Muscle of leg (tissue), 11 donors: ENCODE results near the gene EFCAB11. TPM values are rescaled to one million over a fixed set of nuclear protein-coding genes. Genes with fewer than 3 reads are reported as not detected.

Source experiments
- DNase-seq: peaks from one replicate; pipeline ENCODE4 v3.0.0; 2013
- H3K27ac ChIP-seq: one replicate; pipeline ENCODE4 v1.5.1; 2013; ENCODE audit warnings: mild to moderate bottlenecking, low read length, control low read depth
- H3K27me3 ChIP-seq: one replicate; pipeline ENCODE4 v1.6.1; 2013; ENCODE audit warnings: low read length; ENCODE audit not compliant: control insufficient read depth, insufficient read depth
- H3K36me3 ChIP-seq: one replicate; pipeline ENCODE4 v1.6.1; 2013; ENCODE audit warnings: low read length; ENCODE audit not compliant: control insufficient read depth, insufficient read depth
- H3K4me1 ChIP-seq: one replicate; pipeline ENCODE4 v1.6.1; 2013; ENCODE audit warnings: low read length; ENCODE audit not compliant: control insufficient read depth, insufficient read depth
- H3K4me3 ChIP-seq: one replicate; pipeline ENCODE4 v1.5.1; 2013; ENCODE audit warnings: low read length, control low read depth
- H3K9me3 ChIP-seq: replicated peaks from 2 replicates; pipeline ENCODE4 v1.6.1; 2013; ENCODE audit warnings: low read depth, low read length; ENCODE audit not compliant: control insufficient read depth
- WGBS: methylation state at CpG from one replicate; pipeline ENCODE4 v1.1.5; 2013; ENCODE audit warnings: missing lambda C conversion rate; ENCODE audit not compliant: insufficient coverage; 5-methylcytosine and 5-hydroxymethylcytosine counted together
- polyA plus RNA-seq, 8 donors: library from polyadenylated mRNA; unstranded; fragments of 120-200 nt; gene quantifications; one replicate each; pipeline versions ENCODE4 v1.2.1 to v1.2.3, GENCODE V29; 2013; ENCODE audit warnings: inconsistent platforms in 1 of 8, low replicate concordance in 1 of 8; ENCODE audit not compliant: insufficient read length in 8 of 8, insufficient read depth in 1 of 8
- total RNA-seq: library from RNA; stranded (reverse); fragments of 120-200 nt; gene quantifications from one replicate; pipeline ENCODE4 v1.2.4, GENCODE V29; 2013

EFCAB11 gene
- total and polyA plus RNA-seq, 9 donors, result 5.5 to 8.6 (median 6.5) TPM

- Histone ChIP-seq H3K27ac (no peak overlapping the region), H3K36me3 (peaks cover 41% of the 10 kb centered on the region), H3K9me3 (no peaks in the 10 kb centered on the region), H3K27me3 (no peaks in the 10 kb centered on the region), H3K4me1 (peaks cover 3% of the 10 kb centered on the region), H3K4me3 (no peak overlapping the region)
- no peak for DNase-seq
Measured at GRCh38 chr14:89987161-89987475, 32.6 kb upstream of the EFCAB11 start.

- H3K27me3 ChIP-seq, result no peaks in the 10 kb centered on the region
- no peaks in the 10 kb centered on the region for H3K9me3 ChIP-seq
- no peak for DNase-seq
- no CpG with 5 or more reads among the region's 5 CpGs for WGBS
- peaks cover 45% of the 10 kb centered on the region for H3K36me3 ChIP-seq
- H3K4me3 ChIP-seq, result no peak overlapping the region
- no peak overlapping the region for H3K27ac ChIP-seq
- peaks cover 3% of the 10 kb centered on the region for H3K4me1 ChIP-seq
Measured at GRCh38 chr14:89986462-89987160, 32.1 kb upstream of the EFCAB11 start.

- Histone ChIP-seq H3K4me3 (no peak overlapping the region), H3K27ac (no peak overlapping the region), H3K36me3 (peaks cover 53% of the 10 kb centered on the region), H3K4me1 (peaks cover 3% of the 10 kb centered on the region), H3K27me3 (no peaks in the 10 kb centered on the region), H3K9me3 (no peaks in the 10 kb centered on the region)
- WGBS, result 100% methylated on average over 2 of the region's 2 CpGs
- DNase-seq, result no peak
Measured at GRCh38 chr14:89983375-89983774, 28.8 kb upstream of the EFCAB11 start.

- no CpG with 5 or more reads among the region's 4 CpGs for WGBS
- H3K27ac ChIP-seq, result no peak overlapping the region
- no peak overlapping the region for H3K4me3 ChIP-seq
- no peaks in the 10 kb centered on the region for H3K9me3 ChIP-seq
- DNase-seq, result no peak
- H3K36me3 ChIP-seq, result peaks cover 55% of the 10 kb centered on the region
- H3K27me3 ChIP-seq, result no peaks in the 10 kb centered on the region
- H3K4me1 ChIP-seq, result peaks cover 3% of the 10 kb centered on the region
Measured at GRCh38 chr14:89978656-89979055, 24.1 kb upstream of the EFCAB11 start.

DNA sequence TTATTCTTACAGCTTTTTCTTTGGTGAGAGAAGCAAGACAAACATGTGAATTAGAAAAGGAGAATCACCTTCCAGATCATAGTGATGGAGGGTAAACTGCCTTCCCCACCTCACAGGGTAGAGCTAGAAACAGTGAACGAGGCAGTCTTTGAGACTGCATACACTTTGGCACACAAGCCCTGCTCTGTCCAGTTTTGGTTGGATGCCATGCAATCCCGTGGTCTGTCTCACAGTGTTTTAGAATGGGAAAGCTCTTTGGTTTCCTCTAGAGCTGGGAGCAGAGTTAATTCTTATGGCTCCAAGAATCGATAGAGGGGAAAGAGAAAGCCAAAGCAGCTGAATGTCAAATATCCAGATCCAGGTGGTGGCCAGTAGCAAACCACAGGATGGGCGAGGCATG is 23.1 kb upstream of the EFCAB11 start:
- Histone ChIP-seq H3K4me3 (no peak overlapping the region), H3K36me3 (peaks cover 54% of the 10 kb centered on the region), H3K4me1 (peaks cover 3% of the 10 kb centered on the region), H3K9me3 (no peaks in the 10 kb centered on the region), H3K27me3 (no peaks in the 10 kb centered on the region), H3K27ac (no peak overlapping the region)
- 90% methylated on average over 2 of the region's 4 CpGs for WGBS
- DNase-seq, result no peak

- 64% methylated on average over 5 of the region's 7 CpGs for WGBS
- H3K36me3 ChIP-seq, result peaks cover 53% of the 10 kb centered on the region
- H3K9me3 ChIP-seq, result no peaks in the 10 kb centered on the region
- no peaks in the 10 kb centered on the region for H3K27me3 ChIP-seq
- H3K4me1 ChIP-seq, result no peaks in the 10 kb centered on the region
- H3K4me3 ChIP-seq, result no peak overlapping the region
- DNase-seq, result peak; percentile 76
- no peak overlapping the region for H3K27ac ChIP-seq
Measured at GRCh38 chr14:89973234-89973823, 18.8 kb upstream of the EFCAB11 start.

DNA sequence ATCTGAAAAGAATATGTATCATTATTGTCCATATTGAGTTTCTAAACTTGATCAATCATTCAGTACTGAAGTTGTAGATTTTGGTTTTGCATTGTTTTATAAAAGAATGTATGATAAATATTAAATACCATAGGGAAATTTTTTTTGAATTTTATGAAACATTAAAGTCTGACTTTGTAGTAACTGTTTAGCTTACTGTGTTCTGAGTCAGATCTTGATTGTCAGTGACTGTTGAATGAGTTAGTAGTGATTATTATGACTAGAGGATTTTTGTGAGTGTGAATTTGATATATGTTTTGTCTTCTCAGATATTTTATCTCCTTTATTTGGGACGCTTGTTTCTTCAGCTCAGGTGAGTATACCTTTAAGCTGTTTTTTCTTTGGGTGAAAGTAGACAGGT is 11.3 kb upstream of the EFCAB11 start:
- Histone ChIP-seq H3K36me3 (peaks cover 58% of the 10 kb centered on the region), H3K4me3 (no peak overlapping the region), H3K4me1 (no peaks in the 10 kb centered on the region), H3K9me3 (no peaks in the 10 kb centered on the region), H3K27me3 (no peaks in the 10 kb centered on the region), H3K27ac (no peak overlapping the region)
- WGBS, result no CpG with 5 or more reads among the region's 1 CpG
- DNase-seq, result no peak

GRCh38 chr14:89963288-89963978 is 8.9 kb upstream of the EFCAB11 start:
- Histone ChIP-seq H3K4me3 (no peak overlapping the region), H3K4me1 (no peaks in the 10 kb centered on the region), H3K36me3 (peaks cover 56% of the 10 kb centered on the region), H3K27me3 (no peaks in the 10 kb centered on the region), H3K27ac (no peak overlapping the region), H3K9me3 (no peaks in the 10 kb centered on the region)
- 89% methylated on average over 7 of the region's 10 CpGs for WGBS
- no peak for DNase-seq

DNA sequence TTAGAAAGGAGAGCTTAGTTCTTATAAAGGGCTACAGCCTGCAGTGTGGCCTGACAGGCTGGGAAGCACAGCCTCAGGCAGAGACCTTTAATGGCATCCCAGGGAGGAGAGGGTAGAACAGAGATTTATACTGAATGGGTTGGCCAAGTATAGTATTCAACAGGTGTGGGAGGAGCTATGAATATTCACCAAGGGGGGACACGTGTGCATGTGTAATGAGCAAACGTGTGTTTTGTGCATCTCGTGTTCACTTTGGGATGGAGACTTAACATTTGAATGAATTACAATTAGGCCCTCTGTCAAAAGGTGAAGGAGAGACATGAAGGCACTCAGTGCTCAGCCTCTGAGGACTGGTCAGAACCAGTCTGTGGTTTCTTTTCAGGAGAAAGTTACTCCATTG is 6.4 kb upstream of the EFCAB11 start:
- WGBS, result 83% methylated on average over 3 of the region's 3 CpGs
- no peak overlapping the region for H3K27ac ChIP-seq
- no peak for DNase-seq
- H3K36me3 ChIP-seq, result peaks cover 44% of the 10 kb centered on the region
- no peaks in the 10 kb centered on the region for H3K27me3 ChIP-seq
- H3K4me3 ChIP-seq, result no peak overlapping the region
- H3K4me1 ChIP-seq, result peaks cover 9% of the 10 kb centered on the region
- no peaks in the 10 kb centered on the region for H3K9me3 ChIP-seq

DNA sequence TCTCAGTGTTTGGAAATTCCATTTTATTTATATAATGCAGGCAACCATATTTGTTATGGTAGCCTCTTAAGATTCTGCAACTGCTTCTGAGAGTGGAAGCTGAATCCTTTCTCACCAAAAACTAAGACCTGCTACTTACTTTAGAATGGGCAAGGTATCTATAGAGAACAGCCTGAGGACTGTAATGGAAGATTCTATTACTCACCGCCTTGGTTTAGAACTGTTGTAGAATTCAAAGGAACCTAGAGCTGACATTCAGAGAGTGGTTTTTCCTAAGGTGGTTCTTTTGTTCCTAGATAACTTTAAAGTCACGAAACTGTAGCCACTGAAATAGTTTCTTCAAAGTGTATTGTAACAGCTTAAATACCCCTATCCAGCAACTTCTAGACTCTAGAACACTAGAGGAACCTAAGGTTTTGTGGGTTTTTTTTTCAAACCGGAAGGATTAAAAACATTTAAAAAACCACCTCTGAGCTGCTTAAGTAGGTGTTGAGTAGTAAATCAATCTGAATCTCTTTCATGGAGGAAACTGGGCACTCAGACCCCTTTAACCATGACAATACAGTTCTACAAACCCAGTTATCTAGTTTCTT is 5.4 kb upstream of the EFCAB11 start:
- Histone ChIP-seq H3K27me3 (no peaks in the 10 kb centered on the region), H3K36me3 (peaks cover 38% of the 10 kb centered on the region), H3K4me1 (peaks cover 12% of the 10 kb centered on the region), H3K4me3 (no peak overlapping the region), H3K27ac (no peak overlapping the region), H3K9me3 (no peaks in the 10 kb centered on the region)
- WGBS, result 100% methylated on average over 1 of the region's 3 CpGs
- no peak for DNase-seq
